Measurements from ENCODE around the gene SSB. TPM values are rescaled to one million over a fixed set of nuclear protein-coding genes. Genes with fewer than 3 reads are reported as not detected.

Gene SSB
- polyA plus RNA-seq, 1 donor from 2014 or later = 214 TPM

DNA sequence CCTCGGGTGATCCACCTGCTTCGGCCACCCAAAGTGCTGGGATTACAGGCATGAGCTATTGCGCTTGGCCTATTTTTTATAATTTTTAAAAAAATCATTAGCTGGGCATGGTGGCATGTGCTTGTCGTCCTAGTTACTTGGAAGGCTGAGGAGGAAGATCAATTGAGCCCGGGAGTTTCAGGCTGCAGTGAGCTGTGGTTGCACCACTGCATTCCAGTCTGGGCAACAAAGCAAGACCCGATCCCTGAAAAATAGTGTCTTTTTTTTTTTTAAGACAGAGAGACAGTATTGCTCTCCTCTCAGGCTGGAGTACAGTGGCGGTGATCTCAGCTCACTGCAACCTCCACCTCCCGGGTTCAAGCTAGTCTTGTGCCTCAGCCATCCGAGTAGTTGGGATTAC, 4.8 kb downstream of the SSB start:
- Histone ChIP-seq H3K36me3 (ENCODE audit: insufficient read depth, low read length) (peaks cover 2% of the 10 kb centered on the region), H2AFZ (ENCODE audit: low read depth, low read length) (no peak overlapping the region), H3K9ac (ENCODE audit: low read length) (no peak overlapping the region), H3K27ac (ENCODE audit: low read length) (no peak overlapping the region), H3F3A (ENCODE audit: insufficient read depth, low read length, poor library complexity, severe bottlenecking) (no peaks in the 10 kb centered on the region), H3K4me3 (ENCODE audit: low read length) (no peak overlapping the region), H3K79me2 (replicated peaks; ENCODE audit: insufficient read depth, low read length) (peaks cover 33% of the 10 kb centered on the region), H4K20me1 (ENCODE audit: insufficient read depth) (no peaks in the 10 kb centered on the region), H3K9me3 (ENCODE audit: low read length) (no peaks in the 10 kb centered on the region), H3K27me3 (ENCODE audit: insufficient read depth, low read depth, low read length) (no peaks in the 10 kb centered on the region), H3K9me2 (ENCODE audit: insufficient read depth, low read length) (no peaks in the 10 kb centered on the region), H3K4me2 (ENCODE audit: low read length) (no peak overlapping the region)
- TF ChIP-seq MXI1 (conservative IDR thresholded peaks at IDR 0.05; ENCODE audit: poor library complexity, severe bottlenecking) = no peak
- TF ChIP-seq, protein P1, sequence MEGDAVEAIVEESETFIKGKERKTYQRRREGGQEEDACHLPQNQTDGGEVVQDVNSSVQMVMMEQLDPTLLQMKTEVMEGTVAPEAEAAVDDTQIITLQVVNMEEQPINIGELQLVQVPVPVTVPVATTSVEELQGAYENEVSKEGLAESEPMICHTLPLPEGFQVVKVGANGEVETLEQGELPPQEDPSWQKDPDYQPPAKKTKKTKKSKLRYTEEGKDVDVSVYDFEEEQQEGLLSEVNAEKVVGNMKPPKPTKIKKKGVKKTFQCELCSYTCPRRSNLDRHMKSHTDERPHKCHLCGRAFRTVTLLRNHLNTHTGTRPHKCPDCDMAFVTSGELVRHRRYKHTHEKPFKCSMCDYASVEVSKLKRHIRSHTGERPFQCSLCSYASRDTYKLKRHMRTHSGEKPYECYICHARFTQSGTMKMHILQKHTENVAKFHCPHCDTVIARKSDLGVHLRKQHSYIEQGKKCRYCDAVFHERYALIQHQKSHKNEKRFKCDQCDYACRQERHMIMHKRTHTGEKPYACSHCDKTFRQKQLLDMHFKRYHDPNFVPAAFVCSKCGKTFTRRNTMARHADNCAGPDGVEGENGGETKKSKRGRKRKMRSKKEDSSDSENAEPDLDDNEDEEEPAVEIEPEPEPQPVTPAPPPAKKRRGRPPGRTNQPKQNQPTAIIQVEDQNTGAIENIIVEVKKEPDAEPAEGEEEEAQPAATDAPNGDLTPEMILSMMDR (IDR thresholded peaks at IDR 0.05; ENCODE audit: poor library complexity, severe bottlenecking) = no peak
- TF ChIP-seq POLR2AphosphoS5 (IDR thresholded peaks at IDR 0.05) = no peak
- no peak for TF ChIP-seq RAD21 (conservative IDR thresholded peaks at IDR 0.05)
- no peak for TF ChIP-seq EZH2 (IDR thresholded peaks at IDR 0.05; ENCODE audit: borderline replicate concordance, insufficient read depth, low read length, poor library complexity, severe bottlenecking)
- TF ChIP-seq EP300 (conservative IDR thresholded peaks at IDR 0.05; ENCODE audit: poor library complexity, severe bottlenecking) = no peak
- no peak for TF ChIP-seq SMC3 (conservative IDR thresholded peaks at IDR 0.05; ENCODE audit: poor library complexity)

DNA sequence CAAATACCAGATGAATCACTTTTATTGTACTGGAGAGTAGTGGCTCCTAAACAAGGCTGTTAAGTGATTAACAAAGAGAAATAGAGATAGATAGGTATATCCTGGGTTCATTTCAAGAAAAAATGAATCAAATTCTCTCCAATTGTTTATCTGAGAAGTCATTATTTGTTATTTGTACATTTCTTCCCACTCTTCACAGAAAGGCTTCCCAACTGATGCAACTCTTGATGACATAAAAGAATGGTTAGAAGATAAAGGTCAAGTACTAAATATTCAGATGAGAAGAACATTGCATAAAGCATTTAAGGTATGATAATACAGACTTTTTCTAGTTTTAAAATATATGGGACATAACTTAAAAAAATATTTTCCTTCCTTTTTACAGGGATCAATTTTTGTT, 7.9 kb downstream of the SSB start:
- Histone ChIP-seq H2AFZ (ENCODE audit: low read depth, low read length) (no peak overlapping the region), H3K79me2 (replicated peaks; ENCODE audit: insufficient read depth, low read length) (peaks cover 22% of the 10 kb centered on the region)

More for the DNA sequence above, 7.9 kb downstream of the SSB start:
- Histone ChIP-seq H4K20me1 (ENCODE audit: insufficient read depth) (no peaks in the 10 kb centered on the region), H3K9me3 (ENCODE audit: low read length) (no peaks in the 10 kb centered on the region), H3K27ac (ENCODE audit: low read length) (no peak overlapping the region), H3K27me3 (ENCODE audit: insufficient read depth, low read depth, low read length) (no peaks in the 10 kb centered on the region), H3K4me2 (ENCODE audit: low read length) (no peak overlapping the region), H3F3A (ENCODE audit: insufficient read depth, low read length, poor library complexity, severe bottlenecking) (no peaks in the 10 kb centered on the region), H3K36me3 (ENCODE audit: insufficient read depth, low read length) (peaks cover 3% of the 10 kb centered on the region), H3K9ac (ENCODE audit: low read length) (no peak overlapping the region), H3K9me2 (ENCODE audit: insufficient read depth, low read length) (no peaks in the 10 kb centered on the region), H3K4me3 (ENCODE audit: low read length) (no peak overlapping the region)
- TF ChIP-seq, protein P1 (IDR thresholded peaks at IDR 0.05; ENCODE audit: poor library complexity, severe bottlenecking) = no peak
- TF ChIP-seq, protein P2, sequence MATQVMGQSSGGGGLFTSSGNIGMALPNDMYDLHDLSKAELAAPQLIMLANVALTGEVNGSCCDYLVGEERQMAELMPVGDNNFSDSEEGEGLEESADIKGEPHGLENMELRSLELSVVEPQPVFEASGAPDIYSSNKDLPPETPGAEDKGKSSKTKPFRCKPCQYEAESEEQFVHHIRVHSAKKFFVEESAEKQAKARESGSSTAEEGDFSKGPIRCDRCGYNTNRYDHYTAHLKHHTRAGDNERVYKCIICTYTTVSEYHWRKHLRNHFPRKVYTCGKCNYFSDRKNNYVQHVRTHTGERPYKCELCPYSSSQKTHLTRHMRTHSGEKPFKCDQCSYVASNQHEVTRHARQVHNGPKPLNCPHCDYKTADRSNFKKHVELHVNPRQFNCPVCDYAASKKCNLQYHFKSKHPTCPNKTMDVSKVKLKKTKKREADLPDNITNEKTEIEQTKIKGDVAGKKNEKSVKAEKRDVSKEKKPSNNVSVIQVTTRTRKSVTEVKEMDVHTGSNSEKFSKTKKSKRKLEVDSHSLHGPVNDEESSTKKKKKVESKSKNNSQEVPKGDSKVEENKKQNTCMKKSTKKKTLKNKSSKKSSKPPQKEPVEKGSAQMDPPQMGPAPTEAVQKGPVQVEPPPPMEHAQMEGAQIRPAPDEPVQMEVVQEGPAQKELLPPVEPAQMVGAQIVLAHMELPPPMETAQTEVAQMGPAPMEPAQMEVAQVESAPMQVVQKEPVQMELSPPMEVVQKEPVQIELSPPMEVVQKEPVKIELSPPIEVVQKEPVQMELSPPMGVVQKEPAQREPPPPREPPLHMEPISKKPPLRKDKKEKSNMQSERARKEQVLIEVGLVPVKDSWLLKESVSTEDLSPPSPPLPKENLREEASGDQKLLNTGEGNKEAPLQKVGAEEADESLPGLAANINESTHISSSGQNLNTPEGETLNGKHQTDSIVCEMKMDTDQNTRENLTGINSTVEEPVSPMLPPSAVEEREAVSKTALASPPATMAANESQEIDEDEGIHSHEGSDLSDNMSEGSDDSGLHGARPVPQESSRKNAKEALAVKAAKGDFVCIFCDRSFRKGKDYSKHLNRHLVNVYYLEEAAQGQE (IDR thresholded peaks at IDR 0.05; ENCODE audit: borderline replicate concordance) = no peak
- TF ChIP-seq SMC3 (conservative IDR thresholded peaks at IDR 0.05; ENCODE audit: poor library complexity) (no peak), MXI1 (conservative IDR thresholded peaks at IDR 0.05; ENCODE audit: poor library complexity, severe bottlenecking) (no peak), EZH2 (IDR thresholded peaks at IDR 0.05; ENCODE audit: borderline replicate concordance, insufficient read depth, low read length, poor library complexity, severe bottlenecking) (no peak), EP300 (conservative IDR thresholded peaks at IDR 0.05; ENCODE audit: poor library complexity, severe bottlenecking) (no peak), POLR2AphosphoS5 (IDR thresholded peaks at IDR 0.05) (no peak), RAD21 (conservative IDR thresholded peaks at IDR 0.05) (no peak), TAF1 (IDR thresholded peaks at IDR 0.05; ENCODE audit: low read depth) (no peak)

All from neural cell (in vitro differentiated cells).